Trophoblast cell (in vitro differentiated cells and primary cell): Measurements from ENCODE around the gene CLCNKB.

ENCODE experiments used
- DNase-seq, 2 donors: peaks; one replicate each; pipeline ENCODE4 v3.0.0-alpha.2; 2016
- H2AFZ ChIP-seq: 2 replicates; pipeline ENCODE4 v1.6.1; 2013; ENCODE audit warnings: low read length, moderate library complexity, mild to moderate bottlenecking; ENCODE audit not compliant: insufficient read depth, poor library complexity
- H2AK5ac ChIP-seq: 2 replicates; pipeline ENCODE4 v1.6.1; 2013; ENCODE audit warnings: mild to moderate bottlenecking, low read length
- H2BK120ac ChIP-seq: 2 replicates; pipeline ENCODE4 v1.6.1; 2013; ENCODE audit warnings: low read length, mild to moderate bottlenecking, moderate library complexity; ENCODE audit not compliant: insufficient read depth, poor library complexity
- H2BK12ac ChIP-seq: 2 replicates; pipeline ENCODE4 v1.6.1; 2013; ENCODE audit warnings: mild to moderate bottlenecking, low read length, moderate library complexity
- H2BK5ac ChIP-seq: 2 replicates; pipeline ENCODE4 v1.6.1; 2013; ENCODE audit warnings: low read length, low read depth, moderate library complexity, mild to moderate bottlenecking; ENCODE audit not compliant: poor library complexity
- H3K14ac ChIP-seq: 2 replicates; pipeline ENCODE4 v1.6.1; 2013; ENCODE audit warnings: mild to moderate bottlenecking, low read length
- H3K18ac ChIP-seq: 2 replicates; pipeline ENCODE4 v1.6.1; 2013; ENCODE audit warnings: mild to moderate bottlenecking, low read length
- H3K23ac ChIP-seq: 2 replicates; pipeline ENCODE4 v1.6.1; 2013; ENCODE audit warnings: low read length
- H3K27ac ChIP-seq: 2 replicates; pipeline ENCODE4 v1.5.1; 2013; ENCODE audit warnings: low read depth, mild to moderate bottlenecking, inconsistent platforms, low read length, moderate library complexity
- H3K27me3 ChIP-seq: 2 replicates; pipeline ENCODE4 v1.6.1; 2013; ENCODE audit warnings: inconsistent platforms, mild to moderate bottlenecking, low read length, moderate library complexity; ENCODE audit not compliant: insufficient read depth
- H3K36me3 ChIP-seq, 2 experiments: 1 replicate in 1 of 2; 2 replicates in 1 of 2; pipeline ENCODE4 v1.6.1; 2013; ENCODE audit warnings: low read length in 2 of 2, mild to moderate bottlenecking in 2 of 2, moderate library complexity in 1 of 2; ENCODE audit not compliant: insufficient read depth in 2 of 2, control insufficient read depth in 1 of 2
- H3K4ac ChIP-seq: 2 replicates; pipeline ENCODE4 v1.6.1; 2013; ENCODE audit warnings: low read depth, mild to moderate bottlenecking, low read length, moderate library complexity
- H3K4me1 ChIP-seq, 2 experiments: 1 replicate in 1 of 2; 2 replicates in 1 of 2; pipeline ENCODE4 v1.6.1; 2013; ENCODE audit warnings: low read length in 2 of 2, mild to moderate bottlenecking in 2 of 2, moderate library complexity in 1 of 2; ENCODE audit not compliant: insufficient read depth in 2 of 2, control insufficient read depth in 1 of 2
- H3K4me2 ChIP-seq: 2 replicates; pipeline ENCODE4 v1.6.1; 2013; ENCODE audit warnings: inconsistent platforms, mild to moderate bottlenecking, low read length, moderate library complexity
- H3K4me3 ChIP-seq: 2 replicates; pipeline ENCODE4 v1.5.1; 2013; ENCODE audit warnings: mild to moderate bottlenecking, low read depth, low read length, inconsistent platforms
- H3K79me1 ChIP-seq: one replicate; pipeline ENCODE4 v1.6.1; 2013; ENCODE audit warnings: low read length
- H3K79me2 ChIP-seq: 2 replicates; pipeline ENCODE4 v1.6.1; 2013; ENCODE audit warnings: low read length, mild to moderate bottlenecking; ENCODE audit not compliant: control insufficient read depth, insufficient read depth, poor library complexity
- H3K9ac ChIP-seq: 2 replicates; pipeline ENCODE4 v1.6.1; 2013; ENCODE audit warnings: mild to moderate bottlenecking, low read length
- H3K9me3 ChIP-seq: 2 replicates; pipeline ENCODE4 v1.6.1; 2013; ENCODE audit warnings: low read depth, mild to moderate bottlenecking, control low read depth, inconsistent platforms, low read length; ENCODE audit not compliant: insufficient read depth
- H4K12ac ChIP-seq: 2 replicates; pipeline ENCODE4 v1.6.1; 2013; ENCODE audit warnings: low read depth, mild to moderate bottlenecking, low read length, moderate library complexity
- H4K8ac ChIP-seq: 2 replicates; pipeline ENCODE4 v1.6.1; 2013; ENCODE audit warnings: low read depth, mild to moderate bottlenecking, low read length, moderate library complexity
- H4K91ac ChIP-seq: one replicate; pipeline ENCODE4 v1.6.1; 2013; ENCODE audit warnings: low read depth, mild to moderate bottlenecking, low read length, moderate library complexity
- WGBS: extraction: QIAGEN DNeasy Blood & Tissue Kit; methylation state at CpG from one replicate; pipeline ENCODE4 v1.1.7; 2013; ENCODE audit warnings: missing lambda C conversion rate; ENCODE audit not compliant: insufficient read length, insufficient coverage; ENCODE audit errors: extremely low coverage; 5-methylcytosine and 5-hydroxymethylcytosine counted together

Gene CLCNKB

DNA sequence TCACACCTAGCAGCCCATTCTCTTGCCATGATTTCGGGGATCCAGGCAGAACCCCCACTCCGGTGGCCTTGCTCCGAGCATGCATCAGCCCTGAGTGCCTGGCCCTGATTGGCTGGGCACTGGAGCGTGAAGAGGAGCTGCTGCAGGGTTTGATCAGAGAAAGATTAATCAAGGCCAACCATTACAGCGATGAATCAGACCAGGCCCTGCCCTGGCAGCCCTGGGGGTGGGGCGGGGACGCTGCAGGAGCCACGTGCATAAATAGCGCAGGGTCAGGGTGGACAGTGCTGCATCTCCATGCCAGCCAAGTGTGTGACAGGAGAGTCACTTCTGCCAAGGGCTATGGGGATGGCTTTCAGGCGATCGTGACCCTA lies 33.3 kb downstream of the CLCNKB start:
- Histone ChIP-seq H2AK5ac (no peak overlapping the region), H3K14ac (no peak overlapping the region), H3K9me3 (no peaks in the 10 kb centered on the region), H4K8ac (no peak overlapping the region), H2BK12ac (no peak overlapping the region), H3K4me1 (peaks cover 9 to 11% of the 10 kb centered on the region in 2 experiments), H3K4me3 (no peak overlapping the region), H2AFZ (no peak overlapping the region), H3K79me2 (no peaks in the 10 kb centered on the region), H2BK120ac (no peak overlapping the region), H3K36me3 (no peaks in the 10 kb centered on the region), H3K27ac (no peak overlapping the region), H3K9ac (no peak overlapping the region), H3K18ac (no peak overlapping the region), H3K4me2 (no peak overlapping the region), H3K4ac (no peak overlapping the region), H3K27me3 (peaks cover 14% of the 10 kb centered on the region), H4K91ac (no peak overlapping the region), H2BK5ac (no peak overlapping the region), H4K12ac (no peak overlapping the region), H3K23ac (no peak overlapping the region), H3K79me1 (peaks cover 1% of the 10 kb centered on the region)
- WGBS: no CpG with 5 or more reads among the region's 11 CpGs
- no peak for DNase-seq

DNA sequence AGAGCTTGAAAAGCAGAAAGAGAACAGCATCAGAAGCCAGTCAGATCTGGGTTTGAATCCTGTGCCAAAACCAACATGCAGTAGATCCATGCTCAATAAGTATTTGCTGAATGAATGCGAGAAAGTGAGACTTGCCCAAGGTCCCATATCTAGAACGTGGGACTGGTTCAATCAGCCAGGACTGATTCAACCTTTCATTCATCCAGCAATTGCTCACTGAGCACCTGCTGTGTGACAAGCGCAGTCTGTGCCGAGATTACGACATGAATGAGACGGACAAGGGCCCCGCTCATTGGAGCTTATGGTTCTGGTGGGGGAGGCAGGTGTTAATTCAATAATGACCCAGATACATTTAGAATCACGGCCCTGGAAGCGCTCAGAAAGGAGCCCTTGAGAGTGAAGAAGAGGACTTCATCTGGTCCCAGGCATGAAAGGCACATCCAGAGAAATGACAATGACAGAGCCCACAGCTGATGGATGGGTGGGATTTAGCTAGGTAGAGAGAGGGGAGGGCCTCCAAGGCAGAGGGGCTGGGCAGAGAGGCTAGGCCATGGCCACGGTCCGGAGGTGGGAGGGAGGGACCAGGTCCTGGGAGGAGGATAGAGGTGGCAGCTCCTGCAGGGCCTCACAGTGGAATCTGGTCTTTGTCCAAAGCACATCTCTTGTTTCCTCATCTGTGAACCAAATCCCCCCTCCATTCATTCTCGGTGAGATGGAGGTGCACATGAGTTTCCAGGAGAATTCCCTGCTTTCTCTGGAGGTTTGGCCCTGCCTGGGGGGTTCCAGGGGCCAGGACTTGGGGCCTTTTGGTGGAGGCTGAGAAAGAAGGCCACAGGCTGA lies 34.0 kb downstream of the CLCNKB start:
- Histone ChIP-seq H3K36me3 (no peaks in the 10 kb centered on the region), H4K91ac (no peak overlapping the region), H3K4me2 (no peak overlapping the region), H3K79me2 (no peaks in the 10 kb centered on the region), H2BK12ac (no peak overlapping the region), H2BK5ac (no peak overlapping the region), H3K27ac (no peak overlapping the region), H3K4me1 (peaks cover 9 to 11% of the 10 kb centered on the region in 2 experiments), H3K14ac (no peak overlapping the region), H3K4ac (no peak overlapping the region), H3K79me1 (peaks cover 1% of the 10 kb centered on the region), H3K27me3 (peaks cover 14% of the 10 kb centered on the region), H2AK5ac (no peak overlapping the region), H4K8ac (no peak overlapping the region), H3K9me3 (no peaks in the 10 kb centered on the region), H3K9ac (no peak overlapping the region), H3K4me3 (no peak overlapping the region), H2AFZ (no peak overlapping the region), H2BK120ac (no peak overlapping the region), H3K18ac (no peak overlapping the region), H3K23ac (no peak overlapping the region), H4K12ac (no peak overlapping the region)
- no CpG with 5 or more reads among the region's 12 CpGs for WGBS
- no peak for DNase-seq

DNA sequence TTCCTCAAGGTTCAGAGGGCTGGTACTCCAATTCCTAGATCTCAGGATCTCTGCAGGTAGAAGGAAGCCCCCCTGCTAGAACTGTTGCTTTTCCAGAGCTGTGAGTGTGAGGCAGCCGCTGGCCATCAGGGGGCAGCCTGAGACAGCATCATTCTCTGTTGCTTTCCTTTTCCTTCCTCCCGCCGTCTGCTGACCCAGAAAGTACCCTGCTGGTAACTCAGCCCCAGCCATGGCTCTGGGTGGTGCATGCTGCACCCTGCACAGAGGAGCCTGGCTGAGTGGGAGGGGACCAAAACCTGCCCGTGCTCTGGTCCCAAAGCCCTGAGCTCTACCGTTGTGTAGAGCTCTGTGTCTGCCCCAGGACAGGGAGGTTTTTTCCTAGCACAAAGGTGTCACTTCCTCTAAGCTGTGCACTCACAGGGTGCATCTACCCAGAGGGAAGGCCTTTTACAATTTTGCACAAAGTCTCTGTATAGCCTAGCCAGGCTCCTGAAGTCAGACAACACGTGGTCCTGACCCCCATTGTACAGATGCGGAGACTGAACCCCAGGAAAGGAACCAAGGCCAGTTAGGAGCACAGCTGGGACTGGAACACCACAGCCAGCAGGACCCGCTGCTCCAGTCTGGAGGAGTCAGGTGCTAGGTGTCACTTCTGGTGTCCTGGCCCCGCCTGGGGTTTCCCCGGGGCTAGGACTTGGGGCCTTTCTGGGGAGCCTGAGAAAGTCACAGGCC lies 35.5 kb downstream of the CLCNKB start:
- Histone ChIP-seq H3K4me3 (no peak overlapping the region), H3K4ac (no peak overlapping the region), H3K36me3 (no peaks in the 10 kb centered on the region), H4K8ac (no peak overlapping the region), H2AFZ (peak overlapping the region; percentile 50), H3K4me1 (peaks cover 5% of the 10 kb centered on the region in 2 experiments), H3K27ac (no peak overlapping the region), H3K79me2 (no peaks in the 10 kb centered on the region), H4K12ac (no peak overlapping the region), H3K9me3 (no peaks in the 10 kb centered on the region), H3K18ac (no peak overlapping the region), H2BK5ac (no peak overlapping the region), H3K14ac (no peak overlapping the region), H3K4me2 (no peak overlapping the region), H3K9ac (no peak overlapping the region), H2BK12ac (peak overlapping the region; percentile 15), H3K27me3 (peaks cover under 1% of the 10 kb centered on the region), H4K91ac (peak overlapping the region; percentile 13), H3K23ac (no peak overlapping the region), H2AK5ac (no peak overlapping the region), H3K79me1 (peaks cover 1% of the 10 kb centered on the region), H2BK120ac (no peak overlapping the region)
- no CpG with 5 or more reads among the region's 10 CpGs for WGBS
- peak; percentile 60 to 79 for DNase-seq

DNA sequence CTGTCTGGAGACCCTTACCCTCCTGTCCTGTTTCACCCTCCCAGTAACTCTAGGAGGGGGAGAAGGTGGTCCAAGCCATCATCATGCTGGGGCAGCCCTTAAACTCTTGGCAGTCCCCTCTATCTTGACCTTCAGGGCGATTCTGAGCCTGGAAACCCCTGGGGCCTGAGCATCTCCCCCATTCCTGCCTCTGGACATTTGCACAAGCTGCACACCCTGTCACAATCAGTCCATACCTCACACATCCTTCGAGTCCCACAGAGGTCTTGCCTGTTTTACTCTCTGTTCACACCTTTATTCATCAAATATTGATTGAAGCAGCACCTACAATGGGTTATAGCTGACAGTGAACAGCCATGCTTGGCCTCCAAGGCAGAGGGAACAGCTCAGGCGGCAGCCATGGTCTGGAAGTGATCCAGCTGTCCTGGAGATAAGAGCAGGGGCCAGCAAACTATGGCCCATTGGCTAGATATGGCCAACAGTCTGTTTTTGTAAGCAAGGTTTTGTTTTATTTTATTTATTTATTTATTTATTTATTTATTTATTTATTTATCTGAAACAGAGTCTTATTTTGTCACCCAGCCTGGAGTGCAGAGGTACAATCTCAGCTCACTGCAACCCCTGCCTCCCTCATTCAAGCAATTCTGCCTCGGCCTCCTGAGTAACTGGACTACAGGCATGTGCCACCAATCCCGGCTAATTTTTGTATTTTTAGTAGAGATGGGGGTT lies 37.0 kb downstream of the CLCNKB start:
- Histone ChIP-seq H3K79me2 (no peaks in the 10 kb centered on the region), H3K4me2 (no peak overlapping the region), H3K23ac (no peak overlapping the region), H2AFZ (no peak overlapping the region), H4K91ac (no peak overlapping the region), H2BK120ac (no peak overlapping the region), H3K27me3 (no peaks in the 10 kb centered on the region), H3K36me3 (no peaks in the 10 kb centered on the region), H3K4ac (no peak overlapping the region), H2BK5ac (no peak overlapping the region), H4K12ac (no peak overlapping the region), H3K18ac (no peak overlapping the region), H2AK5ac (no peak overlapping the region), H2BK12ac (no peak overlapping the region), H3K9me3 (no peaks in the 10 kb centered on the region), H3K14ac (no peak overlapping the region), H3K27ac (no peak overlapping the region), H3K79me1 (peaks cover 1% of the 10 kb centered on the region), H3K4me1 (peaks cover 5 to 7% of the 10 kb centered on the region in 2 experiments), H3K9ac (no peak overlapping the region), H4K8ac (no peak overlapping the region), H3K4me3 (no peak overlapping the region)
- WGBS: no CpG with 5 or more reads among the region's 5 CpGs
- no peak for DNase-seq
